PC-3 (cell line): Measurements from ENCODE around the gene KDM7A.

ENCODE experiments used
- CTCF ChIP-seq: fragments of 300-600 bp; sonication (generic); conservative IDR thresholded peaks from 2 replicates; pipeline ENCODE4 v1.5.1; 2017; ENCODE audit warnings: antibody characterized with exemption, low read depth, mild to moderate bottlenecking, low read length
- EZH2 ChIP-seq: fragments of 300-600 bp; sonication (generic); IDR thresholded peaks from one replicate; pipeline ENCODE4 v1.6.1; 2017; ENCODE audit warnings: antibody characterized with exemption, mild to moderate bottlenecking, low read length; ENCODE audit not compliant: unreplicated experiment
- EZH2phosphoT487 ChIP-seq: fragments of 300-600 bp; sonication (generic); IDR thresholded peaks from 2 replicates; pipeline ENCODE4 v1.6.1; 2018; ENCODE audit warnings: mild to moderate bottlenecking, antibody characterized with exemption, low read length, borderline replicate concordance

GRCh38 chr7:140205600-140205999 lies 28.8 kb upstream of the KDM7A start:
- TF ChIP-seq EZH2 (no peak), CTCF (no peak), EZH2phosphoT487 (no peak)
